Activated naive CD8-positive, alpha-beta T cell treated with anti-CD3 and anti-CD28 coated beads, Interleukin-2, amount 10 ng/mL, durations not matched to agents 7 days and 5 days (primary cell): ENCODE data around the gene PMF1. TPM values are rescaled to one million over a fixed set of nuclear protein-coding genes. Genes with fewer than 3 reads are reported as not detected.
"Not testable (repeated sequence)": the region's sequence is repeated elsewhere in the genome, so short reads cannot be mapped to it uniquely, and the experiment has no call there.

Source experiments
- ATAC-seq: fragments of 150-1000 bp; cut with Tn5 transposase; one replicate; pipeline ENCODE4 v1.10.0; 2021; ENCODE audit warnings: low read depth, moderate library complexity
- POLR2A ChIA-PET: fragments of 350-600 bp; sonication (Branson Sonifier 250); formaldehyde crosslinking; loops from one replicate; lab custom pipeline; 2021; ENCODE audit warnings: antibody characterized with exemption; lab: Charles Lee
- DNase-seq: peaks from one replicate; pipeline ENCODE4 v3.0.0; 2021
- H3K27ac Mint-ChIP-seq: one replicate; pipeline ENCODE4 v1.8.0; 2022; ENCODE audit warnings: mild to moderate bottlenecking, mixed read lengths
- H3K27me3 Mint-ChIP-seq: one replicate; pipeline ENCODE4 v1.8.0; 2022; ENCODE audit warnings: mild to moderate bottlenecking, moderate library complexity, mixed read lengths
- H3K36me3 Mint-ChIP-seq: one replicate; pipeline ENCODE4 v1.8.0; 2021; ENCODE audit warnings: mild to moderate bottlenecking, mixed read lengths
- H3K4me1 Mint-ChIP-seq: one replicate; pipeline ENCODE4 v1.8.0; 2021; ENCODE audit warnings: mixed read lengths
- H3K4me3 Mint-ChIP-seq: one replicate; pipeline ENCODE4 v1.8.0; 2022; ENCODE audit warnings: mild to moderate bottlenecking, moderate library complexity, mixed read lengths
- H3K9me3 Mint-ChIP-seq: one replicate; pipeline ENCODE4 v1.8.0; 2021; ENCODE audit warnings: mixed read lengths
- total RNA-seq, 2 experiments: library from RNA; stranded (reverse); gene quantifications; one replicate each; pipeline ENCODE4 v1.2.3, GENCODE V29; 2021

Gene PMF1
- total RNA-seq, 2 experiments from 2014 or later, result 66.2 to 71.2 TPM

- POLR2A ChIA-PET, result interaction anchor here (1.0 kb wide), 1 partner anchor 27 kb away, joined by 3 read pairs; the partner anchor contains the start of gene PMF1
- not testable (repeated sequence) for H3K9me3 Mint-ChIP-seq, H3K4me1 Mint-ChIP-seq, DNase-seq, H3K4me3 Mint-ChIP-seq, H3K36me3 Mint-ChIP-seq, H3K27me3 Mint-ChIP-seq, H3K27ac Mint-ChIP-seq, ATAC-seq
These were observed 26.2 kb upstream of the PMF1 start for GRCh38 chr1:156186347-156187177.

- H3K4me1 Mint-ChIP-seq, result peaks cover 15% of the 10 kb centered on the region
- H3K27me3 Mint-ChIP-seq, POLR2A ChIA-PET, ATAC-seq, H3K4me3 Mint-ChIP-seq, H3K9me3 Mint-ChIP-seq, H3K27ac Mint-ChIP-seq: not testable (repeated sequence)
- H3K36me3 Mint-ChIP-seq, result peaks cover 12% of the 10 kb centered on the region
- peak; percentile 2 for DNase-seq
These were observed 22.5 kb upstream of the PMF1 start for GRCh38 chr1:156190265-156190664.

GRCh38 chr1:156191292-156191964 lies 21.4 kb upstream of the PMF1 start:
- ATAC-seq (no peak), DNase-seq (no peak)
- POLR2A ChIA-PET, result no interaction called here
- H3K36me3 Mint-ChIP-seq, result peaks cover 18% of the 10 kb centered on the region
- peaks cover 24% of the 10 kb centered on the region for H3K4me1 Mint-ChIP-seq
- H3K27ac Mint-ChIP-seq, result no peak overlapping the region
- no peaks in the 10 kb centered on the region for H3K27me3 Mint-ChIP-seq
- peaks cover 7% of the 10 kb centered on the region for H3K9me3 Mint-ChIP-seq
- H3K4me3 Mint-ChIP-seq, result no peak overlapping the region

GRCh38 chr1:156193208-156193487 lies 19.7 kb upstream of the PMF1 start:
- ATAC-seq (no peak), DNase-seq (no peak)
- H3K9me3 Mint-ChIP-seq, result peaks cover 7% of the 10 kb centered on the region
- no peaks in the 10 kb centered on the region for H3K27me3 Mint-ChIP-seq
- peak overlapping the region; percentile 91 for H3K4me3 Mint-ChIP-seq
- H3K27ac Mint-ChIP-seq, result peak overlapping the region; percentile 86
- H3K36me3 Mint-ChIP-seq, result peaks cover 23% of the 10 kb centered on the region
- peaks cover 36% of the 10 kb centered on the region for H3K4me1 Mint-ChIP-seq
- POLR2A ChIA-PET, result interaction anchor here (0.8 to 2.6 kb wide), 14 partner anchors 11 to 90 kb away, joined by 3 to 45 read pairs (median 4); partner anchors contain the start of genes PMF1, SEMA4A and SMG5

- H3K27ac Mint-ChIP-seq, result peak within 1 kb of the TSS; percentile 86
- POLR2A ChIA-PET, result interaction anchor here (0.5 to 2.6 kb wide), 19 partner anchors 11 to 89 kb away, joined by 3 to 45 read pairs (median 4); partner anchors contain the start of genes PMF1, SEMA4A and SMG5
- H3K4me1 Mint-ChIP-seq, result peaks cover 42% of the 10 kb centered on the region
- ATAC-seq (peak; percentile 97), DNase-seq (peak; percentile 94)
- no peaks in the 10 kb centered on the region for H3K27me3 Mint-ChIP-seq
- H3K9me3 Mint-ChIP-seq, result peaks cover 7% of the 10 kb centered on the region
- H3K4me3 Mint-ChIP-seq, result peak within 1 kb of the TSS; percentile 91
- H3K36me3 Mint-ChIP-seq, result peaks cover 23% of the 10 kb centered on the region
These were observed 19.1 kb upstream of the PMF1 start, which contains the start of gene SLC25A44 for GRCh38 chr1:156193488-156194299. TSS of gene SLC25A44 (plus strand) at chr1:156194104. CDS start at chr1:156199848, 5,744 bp downstream.

- peak overlapping the region; percentile 91 for H3K4me3 Mint-ChIP-seq
- no peaks in the 10 kb centered on the region for H3K27me3 Mint-ChIP-seq
- POLR2A ChIA-PET, result interaction anchor here (0.8 to 2.6 kb wide), 16 partner anchors 19 to 89 kb away, joined by 3 to 45 read pairs (median 4); partner anchors contain the start of genes PMF1, SEMA4A and SMG5
- ATAC-seq, result peak; percentile 2
- peak overlapping the region; percentile 86 for H3K27ac Mint-ChIP-seq
- no peak for DNase-seq
- peaks cover 47% of the 10 kb centered on the region for H3K4me1 Mint-ChIP-seq
- H3K36me3 Mint-ChIP-seq, result peaks cover 25% of the 10 kb centered on the region
- peaks cover 3% of the 10 kb centered on the region for H3K9me3 Mint-ChIP-seq
These were observed 18.5 kb upstream of the PMF1 start for GRCh38 chr1:156194300-156194652.

GRCh38 chr1:156195853-156196252 lies 17.0 kb upstream of the PMF1 start:
- DNase-seq (peak; percentile 0), ATAC-seq (no peak)
- POLR2A ChIA-PET, result interaction anchor here (0.5 to 3.5 kb wide), 3 partner anchors 14 to 178 kb away, joined by 3 to 16 read pairs (median 3); no protein-coding TSS in a partner anchor
- Mint-ChIP-seq H3K27me3 (no peaks in the 10 kb centered on the region), H3K4me3 (peak overlapping the region; percentile 91), H3K36me3 (peaks cover 37% of the 10 kb centered on the region), H3K27ac (peak overlapping the region; percentile 57), H3K4me1 (peaks cover 59% of the 10 kb centered on the region), H3K9me3 (no peaks in the 10 kb centered on the region)

GRCh38 chr1:156196445-156196844 lies 16.4 kb upstream of the PMF1 start:
- peak; percentile 21 for DNase-seq
- peaks cover 59% of the 10 kb centered on the region for H3K4me1 Mint-ChIP-seq
- H3K27ac Mint-ChIP-seq, result peak overlapping the region; percentile 66
- peaks cover 34% of the 10 kb centered on the region for H3K36me3 Mint-ChIP-seq
- H3K4me3 Mint-ChIP-seq, result peak overlapping the region; percentile 91
- H3K27me3 Mint-ChIP-seq, result no peaks in the 10 kb centered on the region
- no peaks in the 10 kb centered on the region for H3K9me3 Mint-ChIP-seq
- ATAC-seq, result no peak
- POLR2A ChIA-PET, result interaction anchor here (0.5 to 5.3 kb wide), 5 partner anchors 13 to 178 kb away, joined by 3 to 53 read pairs (median 6); partner anchors contain the start of gene PMF1

- Mint-ChIP-seq H3K4me1 (peaks cover 49% of the 10 kb centered on the region), H3K4me3 (peak overlapping the region; percentile 65), H3K27me3 (no peaks in the 10 kb centered on the region), H3K27ac (peak overlapping the region; percentile 92), H3K36me3 (peaks cover 32% of the 10 kb centered on the region), H3K9me3 (no peaks in the 10 kb centered on the region)
- peak; percentile 65 for ATAC-seq
- POLR2A ChIA-PET, result interaction anchor here (1.0 to 5.3 kb wide), 6 partner anchors 11 to 51 kb away, joined by 3 to 53 read pairs (median 9); partner anchors contain the start of gene PMF1
- peak; percentile 37 for DNase-seq
These were observed 13.9 kb upstream of the PMF1 start for GRCh38 chr1:156198831-156199349.

- ATAC-seq (no peak), DNase-seq (peak; percentile 17)
- H3K36me3 Mint-ChIP-seq, result peaks cover 27% of the 10 kb centered on the region
- H3K4me3 Mint-ChIP-seq, result peak overlapping the region; percentile 23
- no peaks in the 10 kb centered on the region for H3K27me3 Mint-ChIP-seq
- peak overlapping the region; percentile 92 for H3K27ac Mint-ChIP-seq
- H3K4me1 Mint-ChIP-seq, result peaks cover 44% of the 10 kb centered on the region
- no peaks in the 10 kb centered on the region for H3K9me3 Mint-ChIP-seq
- POLR2A ChIA-PET, result interaction anchor here (0.5 to 5.3 kb wide), 4 partner anchors 11 to 361 kb away, joined by 3 to 53 read pairs (median 6); partner anchors contain the start of gene PMF1
These were observed 12.8 kb upstream of the PMF1 start for GRCh38 chr1:156200044-156200443.

- ATAC-seq (no peak), DNase-seq (no peak)
- no peak overlapping the region for H3K27ac Mint-ChIP-seq
- H3K9me3 Mint-ChIP-seq, result no peaks in the 10 kb centered on the region
- peaks cover 23% of the 10 kb centered on the region for H3K36me3 Mint-ChIP-seq
- POLR2A ChIA-PET, result interaction anchor here (1.3 to 1.5 kb wide), 2 partner anchors 10 to 21 kb away, joined by 3 to 5 read pairs; partner anchors contain the start of gene PMF1
- H3K4me1 Mint-ChIP-seq, result peaks cover 24% of the 10 kb centered on the region
- no peaks in the 10 kb centered on the region for H3K27me3 Mint-ChIP-seq
- no peak overlapping the region for H3K4me3 Mint-ChIP-seq
These were observed 9.5 kb upstream of the PMF1 start for GRCh38 chr1:156203331-156203730.

- Mint-ChIP-seq H3K4me1 (peaks cover 15% of the 10 kb centered on the region), H3K27me3 (no peaks in the 10 kb centered on the region), H3K27ac (peak overlapping the region; percentile 32), H3K4me3 (no peak overlapping the region), H3K9me3 (no peaks in the 10 kb centered on the region), H3K36me3 (peaks cover 28% of the 10 kb centered on the region)
- POLR2A ChIA-PET, result interaction anchor here (1.0 kb wide), 1 partner anchor 8 kb away, joined by 4 read pairs; the partner anchor contains the start of gene PMF1
- ATAC-seq, result no peak
- no peak for DNase-seq
These were observed 8.1 kb upstream of the PMF1 start for GRCh38 chr1:156204686-156205085.
